ENCODE results near the gene PIP5K1C. TPM values are rescaled to one million over a fixed set of nuclear protein-coding genes. Genes with fewer than 3 reads are reported as not detected.

PIP5K1C gene
- polyA plus RNA-seq, 1 donor from 2014 or later, result 7.1 TPM

DNA sequence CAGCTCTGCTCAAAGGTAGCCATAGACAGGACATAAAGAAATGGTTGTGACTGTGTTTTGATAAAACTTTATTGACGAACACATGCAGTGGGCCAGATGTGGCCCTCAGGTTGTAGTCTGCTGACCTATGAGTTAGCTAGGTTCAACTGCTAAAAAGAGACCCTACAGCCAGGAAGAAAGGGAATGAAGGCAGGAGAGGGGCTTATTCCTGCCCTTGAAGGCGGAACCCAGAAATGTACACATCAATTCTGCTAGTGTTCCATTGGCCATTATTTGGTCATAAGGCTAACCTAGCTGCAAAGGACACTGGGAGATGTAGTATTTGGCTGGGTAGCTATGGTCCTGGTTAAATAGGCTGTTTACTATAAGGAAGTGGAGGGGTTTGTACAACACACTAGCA is 43.2 kb upstream of the PIP5K1C start:
- no peak overlapping the region for H3K27ac ChIP-seq (ENCODE audit: low read length)
- no peak for TF ChIP-seq SMC3 (conservative IDR thresholded peaks at IDR 0.05; ENCODE audit: poor library complexity)
- TF ChIP-seq EZH2 (IDR thresholded peaks at IDR 0.05; ENCODE audit: borderline replicate concordance, insufficient read depth, low read length, poor library complexity, severe bottlenecking), result no peak
- no peak for TF ChIP-seq MXI1 (conservative IDR thresholded peaks at IDR 0.05; ENCODE audit: poor library complexity, severe bottlenecking)
- TF ChIP-seq RAD21 (conservative IDR thresholded peaks at IDR 0.05), result no peak
- TF ChIP-seq, protein P1, sequence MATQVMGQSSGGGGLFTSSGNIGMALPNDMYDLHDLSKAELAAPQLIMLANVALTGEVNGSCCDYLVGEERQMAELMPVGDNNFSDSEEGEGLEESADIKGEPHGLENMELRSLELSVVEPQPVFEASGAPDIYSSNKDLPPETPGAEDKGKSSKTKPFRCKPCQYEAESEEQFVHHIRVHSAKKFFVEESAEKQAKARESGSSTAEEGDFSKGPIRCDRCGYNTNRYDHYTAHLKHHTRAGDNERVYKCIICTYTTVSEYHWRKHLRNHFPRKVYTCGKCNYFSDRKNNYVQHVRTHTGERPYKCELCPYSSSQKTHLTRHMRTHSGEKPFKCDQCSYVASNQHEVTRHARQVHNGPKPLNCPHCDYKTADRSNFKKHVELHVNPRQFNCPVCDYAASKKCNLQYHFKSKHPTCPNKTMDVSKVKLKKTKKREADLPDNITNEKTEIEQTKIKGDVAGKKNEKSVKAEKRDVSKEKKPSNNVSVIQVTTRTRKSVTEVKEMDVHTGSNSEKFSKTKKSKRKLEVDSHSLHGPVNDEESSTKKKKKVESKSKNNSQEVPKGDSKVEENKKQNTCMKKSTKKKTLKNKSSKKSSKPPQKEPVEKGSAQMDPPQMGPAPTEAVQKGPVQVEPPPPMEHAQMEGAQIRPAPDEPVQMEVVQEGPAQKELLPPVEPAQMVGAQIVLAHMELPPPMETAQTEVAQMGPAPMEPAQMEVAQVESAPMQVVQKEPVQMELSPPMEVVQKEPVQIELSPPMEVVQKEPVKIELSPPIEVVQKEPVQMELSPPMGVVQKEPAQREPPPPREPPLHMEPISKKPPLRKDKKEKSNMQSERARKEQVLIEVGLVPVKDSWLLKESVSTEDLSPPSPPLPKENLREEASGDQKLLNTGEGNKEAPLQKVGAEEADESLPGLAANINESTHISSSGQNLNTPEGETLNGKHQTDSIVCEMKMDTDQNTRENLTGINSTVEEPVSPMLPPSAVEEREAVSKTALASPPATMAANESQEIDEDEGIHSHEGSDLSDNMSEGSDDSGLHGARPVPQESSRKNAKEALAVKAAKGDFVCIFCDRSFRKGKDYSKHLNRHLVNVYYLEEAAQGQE (IDR thresholded peaks at IDR 0.05; ENCODE audit: borderline replicate concordance), result no peak
- TF ChIP-seq EP300 (conservative IDR thresholded peaks at IDR 0.05; ENCODE audit: poor library complexity, severe bottlenecking), result no peak
- no peak overlapping the region for H3K4me3 ChIP-seq (ENCODE audit: low read length)
- H4K20me1 ChIP-seq (ENCODE audit: insufficient read depth), result no peaks in the 10 kb centered on the region
- no peaks in the 10 kb centered on the region for H3F3A ChIP-seq (ENCODE audit: insufficient read depth, low read length, poor library complexity, severe bottlenecking)
- no peak overlapping the region for H3K4me2 ChIP-seq (ENCODE audit: low read length)
- no peaks in the 10 kb centered on the region for H3K79me2 ChIP-seq (replicated peaks; ENCODE audit: insufficient read depth, low read length)
- H3K27me3 ChIP-seq (ENCODE audit: insufficient read depth, low read depth, low read length), result no peaks in the 10 kb centered on the region
- no peaks in the 10 kb centered on the region for H3K36me3 ChIP-seq (ENCODE audit: insufficient read depth, low read length)
- no peaks in the 10 kb centered on the region for H3K9me2 ChIP-seq (ENCODE audit: insufficient read depth, low read length)
- H3K9me3 ChIP-seq (ENCODE audit: low read length), result no peaks in the 10 kb centered on the region
- no peak overlapping the region for H3K9ac ChIP-seq (ENCODE audit: low read length)
- H2AFZ ChIP-seq (ENCODE audit: low read depth, low read length), result no peak overlapping the region

DNA sequence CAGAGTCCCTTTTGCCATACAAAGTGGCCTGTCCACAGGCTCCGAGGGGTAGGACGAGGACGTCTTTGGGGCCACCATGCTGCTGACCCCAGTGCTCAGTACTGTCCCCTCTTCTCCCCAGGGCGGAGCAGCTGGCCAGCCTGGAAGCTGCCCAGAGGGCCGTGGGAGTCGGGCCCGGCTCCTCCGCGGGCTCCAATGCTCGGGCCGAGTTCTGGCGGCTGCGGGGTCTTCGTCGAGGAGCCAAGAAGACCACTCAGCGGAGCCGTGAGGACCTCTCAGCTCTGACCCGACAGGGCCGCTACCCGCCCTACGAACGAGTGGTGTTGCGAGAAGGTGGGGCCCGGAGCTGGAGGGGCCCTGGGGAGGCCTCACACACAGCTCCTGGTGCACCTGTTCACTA is 40.2 kb upstream of the PIP5K1C start:
- Histone ChIP-seq H4K20me1 (ENCODE audit: insufficient read depth) (no peaks in the 10 kb centered on the region), H3K27me3 (ENCODE audit: insufficient read depth, low read depth, low read length) (no peaks in the 10 kb centered on the region), H3F3A (ENCODE audit: insufficient read depth, low read length, poor library complexity, severe bottlenecking) (no peaks in the 10 kb centered on the region), H3K36me3 (ENCODE audit: insufficient read depth, low read length) (no peaks in the 10 kb centered on the region), H3K4me2 (ENCODE audit: low read length) (no peak overlapping the region), H3K79me2 (replicated peaks; ENCODE audit: insufficient read depth, low read length) (no peaks in the 10 kb centered on the region), H3K9me2 (ENCODE audit: insufficient read depth, low read length) (no peaks in the 10 kb centered on the region), H3K27ac (ENCODE audit: low read length) (no peak overlapping the region), H3K9ac (ENCODE audit: low read length) (no peak overlapping the region), H3K9me3 (ENCODE audit: low read length) (no peaks in the 10 kb centered on the region), H2AFZ (ENCODE audit: low read depth, low read length) (no peak overlapping the region), H3K4me3 (ENCODE audit: low read length) (no peak overlapping the region)
- no peak for TF ChIP-seq POLR2AphosphoS5 (IDR thresholded peaks at IDR 0.05)
- no peak for TF ChIP-seq EP300 (conservative IDR thresholded peaks at IDR 0.05; ENCODE audit: poor library complexity, severe bottlenecking)
- TF ChIP-seq MXI1 (conservative IDR thresholded peaks at IDR 0.05; ENCODE audit: poor library complexity, severe bottlenecking), result no peak
- TF ChIP-seq, protein P1 (IDR thresholded peaks at IDR 0.05; ENCODE audit: borderline replicate concordance), result no peak
- TF ChIP-seq, protein P2, sequence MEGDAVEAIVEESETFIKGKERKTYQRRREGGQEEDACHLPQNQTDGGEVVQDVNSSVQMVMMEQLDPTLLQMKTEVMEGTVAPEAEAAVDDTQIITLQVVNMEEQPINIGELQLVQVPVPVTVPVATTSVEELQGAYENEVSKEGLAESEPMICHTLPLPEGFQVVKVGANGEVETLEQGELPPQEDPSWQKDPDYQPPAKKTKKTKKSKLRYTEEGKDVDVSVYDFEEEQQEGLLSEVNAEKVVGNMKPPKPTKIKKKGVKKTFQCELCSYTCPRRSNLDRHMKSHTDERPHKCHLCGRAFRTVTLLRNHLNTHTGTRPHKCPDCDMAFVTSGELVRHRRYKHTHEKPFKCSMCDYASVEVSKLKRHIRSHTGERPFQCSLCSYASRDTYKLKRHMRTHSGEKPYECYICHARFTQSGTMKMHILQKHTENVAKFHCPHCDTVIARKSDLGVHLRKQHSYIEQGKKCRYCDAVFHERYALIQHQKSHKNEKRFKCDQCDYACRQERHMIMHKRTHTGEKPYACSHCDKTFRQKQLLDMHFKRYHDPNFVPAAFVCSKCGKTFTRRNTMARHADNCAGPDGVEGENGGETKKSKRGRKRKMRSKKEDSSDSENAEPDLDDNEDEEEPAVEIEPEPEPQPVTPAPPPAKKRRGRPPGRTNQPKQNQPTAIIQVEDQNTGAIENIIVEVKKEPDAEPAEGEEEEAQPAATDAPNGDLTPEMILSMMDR (IDR thresholded peaks at IDR 0.05; ENCODE audit: poor library complexity, severe bottlenecking), result no peak
- no peak for TF ChIP-seq EZH2 (IDR thresholded peaks at IDR 0.05; ENCODE audit: borderline replicate concordance, insufficient read depth, low read length, poor library complexity, severe bottlenecking)
- TF ChIP-seq RAD21 (conservative IDR thresholded peaks at IDR 0.05), result no peak
- no peak for TF ChIP-seq SMC3 (conservative IDR thresholded peaks at IDR 0.05; ENCODE audit: poor library complexity)
- TF ChIP-seq TAF1 (IDR thresholded peaks at IDR 0.05; ENCODE audit: low read depth), result no peak
